PFSK-1 (cell line): ENCODE measurements around the gene CASQ2.

ENCODE experiments used
- FOXP2 ChIP-seq: optimal IDR thresholded peaks from 2 replicates; pipeline ENCODE3; 2011; ENCODE audit warnings: borderline replicate concordance, control low read depth, inconsistent platforms; ENCODE audit not compliant: insufficient read depth; ENCODE audit errors: extremely low read length, extremely low read depth
- POLR2AphosphoS5 ChIP-seq: IDR thresholded peaks from 2 replicates; pipeline ENCODE4 v1.6.1; 2012; ENCODE audit warnings: low read depth, mild to moderate bottlenecking, control low read depth, low read length, moderate library complexity
- TAF1 ChIP-seq: IDR thresholded peaks from 2 replicates; pipeline ENCODE4 v1.6.1; 2012; ENCODE audit warnings: low read length, control low read depth, borderline replicate concordance; ENCODE audit not compliant: insufficient read depth

DNA sequence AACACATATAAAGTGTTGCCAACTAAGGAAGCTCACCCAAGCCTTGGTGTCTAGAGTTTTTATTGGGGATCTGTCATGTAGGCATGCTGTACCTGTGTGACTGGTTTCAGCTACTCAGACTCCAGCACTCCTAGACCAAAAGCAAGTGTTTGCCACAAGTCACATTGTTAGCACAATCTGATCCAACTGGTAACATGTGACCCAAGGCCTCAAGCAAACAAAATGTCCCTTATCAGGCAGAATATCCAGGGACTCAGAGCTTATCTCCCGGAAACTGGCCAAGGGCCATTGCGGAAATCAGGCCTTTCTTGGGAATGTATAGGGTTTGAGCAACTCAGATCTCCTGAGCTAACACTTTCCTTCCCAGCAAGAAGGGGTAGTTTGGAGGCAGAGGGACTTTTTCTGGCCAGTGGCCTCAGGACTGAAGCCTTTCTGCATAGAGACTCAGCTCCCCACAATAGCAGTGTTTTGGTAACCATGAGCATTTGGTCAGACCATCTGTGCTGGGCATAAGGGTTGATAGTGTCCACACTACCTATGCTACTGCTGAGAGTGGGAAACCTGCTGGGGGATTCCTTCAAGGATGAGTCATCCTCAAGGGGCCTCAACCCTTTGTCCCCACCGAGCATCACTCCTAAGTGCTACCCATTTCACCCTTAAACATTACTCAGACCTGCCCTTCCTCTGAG lies 42.8 kb upstream of the CASQ2 start:
- TF ChIP-seq FOXP2 (no peak), POLR2AphosphoS5 (no peak), TAF1 (no peak)
